Fibroblast of lung (primary cell): ENCODE data around the gene H2AZ2.

ENCODE experiments used
- EZH2 ChIP-seq: IDR thresholded peaks from 2 replicates; pipeline ENCODE4 v1.5.1; 2012; ENCODE audit warnings: low read length, control low read depth, mild to moderate bottlenecking; ENCODE audit errors: missing control alignments
- TF ChIP-seq, protein P1 (sequence below), 2 donors: IDR thresholded peaks in 1 of 2; conservative IDR thresholded peaks in 1 of 2; 1 replicate in 1 of 2; 2 replicates in 1 of 2; pipeline ENCODE4 v1.5.1; 2011 to 2012; ENCODE audit warnings: low read length in 2 of 2, control low read depth in 1 of 2, inconsistent platforms in 1 of 2, low read depth in 1 of 2, mild to moderate bottlenecking in 1 of 2

- TF ChIP-seq EZH2: no peak
- TF ChIP-seq, protein P1, sequence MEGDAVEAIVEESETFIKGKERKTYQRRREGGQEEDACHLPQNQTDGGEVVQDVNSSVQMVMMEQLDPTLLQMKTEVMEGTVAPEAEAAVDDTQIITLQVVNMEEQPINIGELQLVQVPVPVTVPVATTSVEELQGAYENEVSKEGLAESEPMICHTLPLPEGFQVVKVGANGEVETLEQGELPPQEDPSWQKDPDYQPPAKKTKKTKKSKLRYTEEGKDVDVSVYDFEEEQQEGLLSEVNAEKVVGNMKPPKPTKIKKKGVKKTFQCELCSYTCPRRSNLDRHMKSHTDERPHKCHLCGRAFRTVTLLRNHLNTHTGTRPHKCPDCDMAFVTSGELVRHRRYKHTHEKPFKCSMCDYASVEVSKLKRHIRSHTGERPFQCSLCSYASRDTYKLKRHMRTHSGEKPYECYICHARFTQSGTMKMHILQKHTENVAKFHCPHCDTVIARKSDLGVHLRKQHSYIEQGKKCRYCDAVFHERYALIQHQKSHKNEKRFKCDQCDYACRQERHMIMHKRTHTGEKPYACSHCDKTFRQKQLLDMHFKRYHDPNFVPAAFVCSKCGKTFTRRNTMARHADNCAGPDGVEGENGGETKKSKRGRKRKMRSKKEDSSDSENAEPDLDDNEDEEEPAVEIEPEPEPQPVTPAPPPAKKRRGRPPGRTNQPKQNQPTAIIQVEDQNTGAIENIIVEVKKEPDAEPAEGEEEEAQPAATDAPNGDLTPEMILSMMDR (conservative IDR thresholded peaks at IDR 0.05 in 1 of 2, IDR thresholded peaks at IDR 0.05 in 1 of 2; ENCODE audit: low read depth in 1 of 2, low read length in 2 of 2): no peak
These were observed 4.7 kb upstream of the H2AZ2 start for GRCh38 chr7:44852590-44852989.
